HepG2 (cell line): ENCODE measurements around the gene WWP2. TPM values are rescaled to one million over a fixed set of nuclear protein-coding genes. Genes with fewer than 3 reads are reported as not detected.
"Not testable (repeated sequence)": the region's sequence is repeated elsewhere in the genome, so short reads cannot be mapped to it uniquely, and the experiment has no call there.

Experiments
- ATAC-seq: fragments of 200-7000 bp; cut with Tn5 transposase; 3 replicates; pipeline ENCODE4 v1.9.1; 2020; ENCODE audit warnings: mild to moderate bottlenecking, moderate library complexity
- BruUV-seq: library from RNA; stranded (reverse); fragments of 400-500 nt; replicated peaks from 2 replicates; lab custom pipeline; 2021; lab: Mats Ljungman, UMichigan
- CTCF ChIA-PET: fragments of 300-600 bp; formaldehyde crosslinking; extraction: SDS; loops from one replicate; lab custom pipeline; 2021; ENCODE audit warnings: low total read pairs, inconsistent platforms, low intra/inter-chr PET ratio; lab: Yijun Ruan, JAX
- POLR2A ChIA-PET: fragments of 350-600 bp; sonication (Branson Sonifier 250); formaldehyde crosslinking; loops from one replicate; lab custom pipeline; 2020; ENCODE audit warnings: antibody characterized with exemption, inconsistent platforms; lab: Yijun Ruan, JAX
- DNase-seq: peaks from one replicate; pipeline ENCODE4 v3.0.0-alpha.2; 2015; ENCODE audit warnings: low spot score
- FAIRE-seq: peaks from 3 replicates; lab custom pipeline; 2011; peaks lifted over from hg19 to GRCh38; lab: Jason Lieb, UNC
- H2AFZ ChIP-seq: one replicate; pipeline ENCODE4 v1.6.1; 2011; ENCODE audit warnings: low read length, inconsistent platforms
- H3K27ac ChIP-seq: fragments of 300-600 bp; 3 replicates; pipeline ENCODE4 v1.8.0; 2011; ENCODE audit warnings: mixed run types, mild to moderate bottlenecking, mixed read lengths, low read length, inconsistent platforms; ENCODE audit not compliant: insufficient read depth; ENCODE audit errors: extremely low read length
- H3K27me3 ChIP-seq, 2 experiments: fragments of 200-600 bp in 1 of 2; 2 replicates in 1 of 2; 3 replicates in 1 of 2; pipeline versions ENCODE4 v1.6.0 to v1.8.0; 2011; ENCODE audit warnings: low read length in 2 of 2, mild to moderate bottlenecking in 2 of 2, moderate library complexity in 2 of 2, inconsistent platforms in 1 of 2; ENCODE audit not compliant: insufficient read depth in 2 of 2, control insufficient read depth in 1 of 2
- H3K36me3 ChIP-seq, 2 experiments: fragments of 200-600 bp in 1 of 2; replicated peaks in 1 of 2; 2 replicates in 1 of 2; 3 replicates in 1 of 2; pipeline versions ENCODE4 v1.5.1 to v1.8.0; 2011; ENCODE audit warnings: low read length in 2 of 2, inconsistent platforms in 1 of 2; ENCODE audit not compliant: insufficient read depth in 2 of 2, control insufficient read depth in 1 of 2
- H3K4me1 ChIP-seq: 2 replicates; pipeline ENCODE4 v1.5.1; 2012; ENCODE audit warnings: low read length, inconsistent platforms; ENCODE audit not compliant: insufficient read depth
- H3K4me2 ChIP-seq: 2 replicates; pipeline ENCODE4 v1.6.0; 2011; ENCODE audit warnings: low read depth, low read length, inconsistent platforms
- H3K4me3 ChIP-seq, 3 experiments: fragments of 200-600 bp in 1 of 3; sonication (generic), shearing (Covaris generic) in 1 of 3; replicated peaks in 1 of 3; 2 replicates each; pipeline ENCODE4 v1.5.1; 2011 to 2016; ENCODE audit warnings: low read length in 3 of 3, inconsistent platforms in 2 of 3, low read depth in 2 of 3, mild to moderate bottlenecking in 2 of 3, control low read depth in 1 of 3, mixed read lengths in 1 of 3; ENCODE audit not compliant: insufficient read depth in 1 of 3
- H3K79me2 ChIP-seq: one replicate; pipeline ENCODE4 v1.6.1; 2011; ENCODE audit warnings: low read length, inconsistent platforms; ENCODE audit not compliant: insufficient read depth
- H3K9ac ChIP-seq: 2 replicates; pipeline ENCODE4 v1.6.0; 2011; ENCODE audit warnings: mild to moderate bottlenecking, low read depth, low read length, inconsistent platforms; ENCODE audit not compliant: insufficient read depth
- H3K9me3 ChIP-seq: 2 replicates; pipeline ENCODE4 v1.5.1; 2012; ENCODE audit warnings: mild to moderate bottlenecking, low read length
- H4K20me1 ChIP-seq: 2 replicates; pipeline ENCODE4 v1.6.0; 2011; ENCODE audit warnings: inconsistent platforms, mild to moderate bottlenecking, low read length, moderate library complexity; ENCODE audit not compliant: insufficient read depth
- WGBS: methylation state at CpG from one replicate; pipeline ENCODE4 v1.1.6; 2017; ENCODE audit warnings: low lambda C conversion rate; 5-methylcytosine and 5-hydroxymethylcytosine counted together
- in situ Hi-C: cut with HindIII; loops from 2 replicates; pipeline ENCODE4 v1.10.0; 2017; ENCODE audit warnings: low pct_unique_long_range_greater_than_20kb; ENCODE audit not compliant: extremely low pct_ligation_motif_present
- intact Hi-C: fragments of 100-400 bp; cut with micrococcal nuclease; formaldehyde crosslinking; loops from one replicate; pipeline ENCODE4 v1.10.0; 2022; ENCODE audit not compliant: unreplicated experiment
- polyA plus RNA-seq, 8 experiments: library from polyadenylated mRNA; depleted of rRNA in 3 of 8; stranded (reverse) in 7 of 8; unstranded in 1 of 8; fragments of >200 nt; fragmentation: Illumina TruSeq in 4 of 8; extraction: Trizol in 4 of 8; gene quantifications; 2 replicates each; pipeline versions ENCODE4 v1.2.1 to v1.2.3, GENCODE V29; 2011 to 2016; ENCODE audit warnings: low read depth in 4 of 8, missing spikeins in 1 of 8, mixed read lengths in 1 of 8; ENCODE audit not compliant: insufficient read depth in 1 of 8
- total RNA-seq, 5 experiments: library from RNA; depleted of rRNA; stranded (reverse); fragments of >200 nt; fragmentation: Illumina TruSeq; extraction: Trizol; gene quantifications; 2 replicates each; pipeline ENCODE4 v1.2.3, GENCODE V29; 2016; ENCODE audit warnings: low read depth in 1 of 5

The WWP2 gene
- total and polyA plus RNA-seq, 2 of the 13 experiments (the other 11 are each of a cell fraction or from before 2014, with no cell fraction given): 11.4 to 28.2 TPM

GRCh38 chr16:69952116-69952515 is 190.0 kb downstream of the WWP2 start:
- H3K27ac ChIP-seq, H3K9ac ChIP-seq, FAIRE-seq, H3K4me1 ChIP-seq, H2AFZ ChIP-seq, CTCF ChIA-PET, in situ Hi-C loops, H3K79me2 ChIP-seq, H3K4me3 ChIP-seq, BruUV-seq, intact Hi-C loops, H3K4me2 ChIP-seq, H4K20me1 ChIP-seq, H3K36me3 ChIP-seq, H3K27me3 ChIP-seq, POLR2A ChIA-PET, H3K9me3 ChIP-seq, DNase-seq: not testable (repeated sequence)
- WGBS: no CpG with 5 or more reads among the region's 15 CpGs
- peak; percentile 17 for ATAC-seq

GRCh38 chr16:69952572-69953355 is 190.6 kb downstream of the WWP2 start:
- H3K9ac ChIP-seq, DNase-seq, ATAC-seq, FAIRE-seq, H3K4me1 ChIP-seq, H2AFZ ChIP-seq, H3K79me2 ChIP-seq, POLR2A ChIA-PET, CTCF ChIA-PET, H3K9me3 ChIP-seq, H3K4me2 ChIP-seq, H3K4me3 ChIP-seq, H4K20me1 ChIP-seq, in situ Hi-C loops, H3K27me3 ChIP-seq, H3K27ac ChIP-seq, H3K36me3 ChIP-seq, BruUV-seq, intact Hi-C loops: not testable (repeated sequence)
- WGBS: 65% methylated on average over 8 of the region's 24 CpGs

GRCh38 chr16:69954241-69954640 is 192.1 kb downstream of the WWP2 start:
- not testable (repeated sequence) for H3K9me3 ChIP-seq

GRCh38 chr16:69963312-69963711 is 201.2 kb downstream of the WWP2 start:
- BruUV-seq, H2AFZ ChIP-seq, H3K79me2 ChIP-seq, ATAC-seq, intact Hi-C loops, DNase-seq, H3K27me3 ChIP-seq, POLR2A ChIA-PET, FAIRE-seq, H3K9ac ChIP-seq, H3K36me3 ChIP-seq, H4K20me1 ChIP-seq, H3K4me2 ChIP-seq, in situ Hi-C loops, CTCF ChIA-PET, H3K4me3 ChIP-seq, H3K9me3 ChIP-seq, H3K27ac ChIP-seq, H3K4me1 ChIP-seq: not testable (repeated sequence)
- no CpG with 5 or more reads among the region's 9 CpGs for WGBS

More at GRCh38 chr16:69954241-69954640, 192.1 kb downstream of the WWP2 start:
- POLR2A ChIA-PET, H3K4me3 ChIP-seq, H4K20me1 ChIP-seq, H3K36me3 ChIP-seq, H3K4me2 ChIP-seq, CTCF ChIA-PET, intact Hi-C loops, in situ Hi-C loops, ATAC-seq, H3K4me1 ChIP-seq, BruUV-seq, H3K27me3 ChIP-seq, H3K79me2 ChIP-seq, H3K9ac ChIP-seq, H2AFZ ChIP-seq, FAIRE-seq, DNase-seq, H3K27ac ChIP-seq: not testable (repeated sequence)
- WGBS: 88% methylated on average over 5 of the region's 13 CpGs
